Esophagus muscularis mucosa (tissue), 4 donors: Measurements from ENCODE around the gene EPN1. TPM values are rescaled to one million over a fixed set of nuclear protein-coding genes. Genes with fewer than 3 reads are reported as not detected.

Experiments used
- DNase-seq: peaks from one replicate; pipeline ENCODE4 v3.0.0-alpha.2; 2017; ENCODE audit errors: extremely low spot score
- H3K27ac ChIP-seq, 4 donors: fragments of 200-600 bp; sonication (generic); replicated peaks in 1 of 4; 1 replicate in 3 of 4; 2 replicates in 1 of 4; pipeline ENCODE4 v1.5.1; 2016 to 2019; ENCODE audit warnings: mild to moderate bottlenecking in 1 of 4
- H3K27me3 ChIP-seq, 4 donors: fragments of 200-600 bp; sonication (generic); one replicate each; pipeline versions ENCODE4 v1.5.1 to v1.6.0; 2016 to 2019
- H3K36me3 ChIP-seq, 4 donors: fragments of 200-600 bp; sonication (generic); one replicate each; pipeline ENCODE4 v1.5.1; 2016 to 2019
- H3K4me1 ChIP-seq, 4 donors: fragments of 200-600 bp; sonication (generic); one replicate each; pipeline ENCODE4 v1.5.1; 2016 to 2019
- H3K4me3 ChIP-seq, 4 donors: fragments of 200-600 bp; sonication (generic); 1 replicate in 2 of 4; 2 replicates in 2 of 4; pipeline ENCODE4 v1.5.1; 2016 to 2019; ENCODE audit warnings: mild to moderate bottlenecking in 4 of 4, moderate library complexity in 1 of 4
- H3K9me3 ChIP-seq, 4 donors: fragments of 200-600 bp; sonication (generic); 1 replicate in 3 of 4; 2 replicates in 1 of 4; pipeline ENCODE4 v1.5.1; 2016 to 2019
- EP300 ChIP-seq: sonication (generic); formaldehyde crosslinking; IDR thresholded peaks from one replicate; pipeline ENCODE4 v1.6.1; 2017; ENCODE audit warnings: antibody characterized with exemption
- POLR2A ChIP-seq: fragments of 450-650 bp; IDR thresholded peaks from one replicate; pipeline ENCODE4 v1.6.1; 2017; ENCODE audit warnings: antibody characterized with exemption, moderate library complexity, mild to moderate bottlenecking, low read depth
- POLR2AphosphoS5 ChIP-seq, 2 donors: sonication (generic); formaldehyde crosslinking; IDR thresholded peaks; one replicate each; pipeline ENCODE4 v1.6.1; 2017; ENCODE audit warnings: antibody characterized with exemption in 2 of 2
- WGBS: methylation state at CpG from one replicate; pipeline ENCODE4 v1.1.5; 2018; 5-methylcytosine and 5-hydroxymethylcytosine counted together
- intact Hi-C: fragments of 100-400 bp; cut with DNase I; formaldehyde crosslinking; loops from one replicate; pipeline ENCODE4 v1.15.1; 2023
- total RNA-seq, 4 donors: library from RNA; depleted of rRNA; stranded (reverse); fragments of >200 nt; gene quantifications; one replicate each; pipeline versions ENCODE4 v1.1.0 to v1.2.1, GENCODE V29; 2016
- TF ChIP-seq, protein P1 (sequence below), 3 experiments: fragments of 200-600 bp in 2 of 3; fragments of 450-650 bp in 1 of 3; sonication (generic) in 2 of 3; IDR thresholded peaks; one replicate each; pipeline ENCODE4 v1.5.1; 2017 to 2019; ENCODE audit warnings: antibody characterized with exemption in 3 of 3, mild to moderate bottlenecking in 2 of 3, moderate library complexity in 1 of 3

The EPN1 gene
- total RNA-seq, 4 donors from 2014 or later, result 30.7 to 176 (median 104) TPM

- H3K27me3 ChIP-seq, result no peaks in the 10 kb centered on the region
- H3K36me3 ChIP-seq, result peaks cover 35 to 100% (median 96%) of the 10 kb centered on the region in 4 donors
- TF ChIP-seq POLR2AphosphoS5 (IDR thresholded peaks at IDR 0.05) (no peak), EP300 (no peak), POLR2A (no peak)
- TF ChIP-seq, protein P1, sequence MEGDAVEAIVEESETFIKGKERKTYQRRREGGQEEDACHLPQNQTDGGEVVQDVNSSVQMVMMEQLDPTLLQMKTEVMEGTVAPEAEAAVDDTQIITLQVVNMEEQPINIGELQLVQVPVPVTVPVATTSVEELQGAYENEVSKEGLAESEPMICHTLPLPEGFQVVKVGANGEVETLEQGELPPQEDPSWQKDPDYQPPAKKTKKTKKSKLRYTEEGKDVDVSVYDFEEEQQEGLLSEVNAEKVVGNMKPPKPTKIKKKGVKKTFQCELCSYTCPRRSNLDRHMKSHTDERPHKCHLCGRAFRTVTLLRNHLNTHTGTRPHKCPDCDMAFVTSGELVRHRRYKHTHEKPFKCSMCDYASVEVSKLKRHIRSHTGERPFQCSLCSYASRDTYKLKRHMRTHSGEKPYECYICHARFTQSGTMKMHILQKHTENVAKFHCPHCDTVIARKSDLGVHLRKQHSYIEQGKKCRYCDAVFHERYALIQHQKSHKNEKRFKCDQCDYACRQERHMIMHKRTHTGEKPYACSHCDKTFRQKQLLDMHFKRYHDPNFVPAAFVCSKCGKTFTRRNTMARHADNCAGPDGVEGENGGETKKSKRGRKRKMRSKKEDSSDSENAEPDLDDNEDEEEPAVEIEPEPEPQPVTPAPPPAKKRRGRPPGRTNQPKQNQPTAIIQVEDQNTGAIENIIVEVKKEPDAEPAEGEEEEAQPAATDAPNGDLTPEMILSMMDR (IDR thresholded peaks at IDR 0.05), result no peak
- no peak for DNase-seq
- intact Hi-C loops, result no loop called here
- H3K4me1 ChIP-seq, result peaks cover 10 to 76% (median 33%) of the 10 kb centered on the region in 4 donors
- H3K27ac ChIP-seq, result no peak overlapping the region
- H3K9me3 ChIP-seq, result no peaks in the 10 kb centered on the region
- no peak overlapping the region for H3K4me3 ChIP-seq
- WGBS, result 91% methylated on average over 22 of the region's 22 CpGs
These were observed 8.6 kb downstream of the EPN1 start for GRCh38 chr19:55683449-55684261.

DNA sequence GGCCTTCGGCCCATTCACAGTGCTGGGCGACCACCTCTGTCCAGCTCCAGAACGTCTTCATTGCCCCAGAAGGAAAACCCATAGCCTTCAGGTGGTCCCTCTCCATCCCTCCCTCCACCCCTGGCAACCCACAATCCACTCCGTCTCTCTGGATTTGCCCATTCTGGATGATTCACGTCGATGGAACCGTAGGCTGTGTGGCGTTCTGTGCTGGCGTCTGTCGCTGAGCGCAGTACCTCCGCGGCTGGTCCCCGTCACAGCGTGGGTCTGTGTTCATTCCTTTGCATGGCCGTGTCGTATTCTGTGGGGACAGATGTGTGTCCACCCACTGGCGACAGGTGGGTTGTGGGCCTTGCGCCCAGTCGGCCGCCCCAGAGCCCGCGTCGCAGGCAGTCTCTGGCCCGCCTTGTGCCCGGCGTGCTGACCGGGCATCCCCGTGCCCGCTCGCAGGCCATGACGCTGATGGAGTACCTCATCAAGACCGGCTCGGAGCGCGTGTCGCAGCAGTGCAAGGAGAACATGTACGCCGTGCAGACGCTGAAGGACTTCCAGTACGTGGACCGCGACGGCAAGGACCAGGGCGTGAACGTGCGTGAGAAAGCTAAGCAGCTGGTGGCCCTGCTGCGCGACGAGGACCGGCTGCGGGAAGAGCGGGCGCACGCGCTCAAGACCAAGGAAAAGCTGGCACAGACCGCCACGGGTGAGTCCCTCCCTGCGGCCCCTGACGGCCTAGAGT, 10.1 kb downstream of the EPN1 start:
- no peaks in the 10 kb centered on the region for H3K9me3 ChIP-seq
- no peak overlapping the region for H3K27ac ChIP-seq
- peaks cover 41 to 100% (median 96%) of the 10 kb centered on the region in 4 donors for H3K36me3 ChIP-seq
- TF ChIP-seq POLR2AphosphoS5 (IDR thresholded peaks at IDR 0.05) (no peak), EP300 (no peak), POLR2A (no peak)
- TF ChIP-seq, protein P1 (IDR thresholded peaks at IDR 0.05), result no peak
- WGBS, result 96% methylated on average over 42 of the region's 60 CpGs
- DNase-seq, result no peak
- H3K4me1 ChIP-seq, result peaks cover 8 to 66% (median 25%) of the 10 kb centered on the region in 4 donors
- H3K27me3 ChIP-seq, result no peaks in the 10 kb centered on the region
- intact Hi-C loops, result no loop called here
- no peak overlapping the region for H3K4me3 ChIP-seq

- no peaks in the 10 kb centered on the region for H3K27me3 ChIP-seq
- no peak for DNase-seq
- peaks cover 40 to 100% (median 96%) of the 10 kb centered on the region in 4 donors for H3K36me3 ChIP-seq
- H3K4me3 ChIP-seq, result no peak overlapping the region
- TF ChIP-seq POLR2AphosphoS5 (IDR thresholded peaks at IDR 0.05), result no peak
- no peak for TF ChIP-seq EP300
- no peak for TF ChIP-seq POLR2A
- TF ChIP-seq, protein P1 (IDR thresholded peaks at IDR 0.05), result no peak
- H3K9me3 ChIP-seq, result no peaks in the 10 kb centered on the region
- peaks cover 4 to 59% (median 21%) of the 10 kb centered on the region in 4 donors for H3K4me1 ChIP-seq
- intact Hi-C loops, result no loop called here
- no peak overlapping the region for H3K27ac ChIP-seq
- WGBS, result 96% methylated on average over 5 of the region's 6 CpGs
These were observed 10.8 kb downstream of the EPN1 start for GRCh38 chr19:55685776-55686175.

DNA sequence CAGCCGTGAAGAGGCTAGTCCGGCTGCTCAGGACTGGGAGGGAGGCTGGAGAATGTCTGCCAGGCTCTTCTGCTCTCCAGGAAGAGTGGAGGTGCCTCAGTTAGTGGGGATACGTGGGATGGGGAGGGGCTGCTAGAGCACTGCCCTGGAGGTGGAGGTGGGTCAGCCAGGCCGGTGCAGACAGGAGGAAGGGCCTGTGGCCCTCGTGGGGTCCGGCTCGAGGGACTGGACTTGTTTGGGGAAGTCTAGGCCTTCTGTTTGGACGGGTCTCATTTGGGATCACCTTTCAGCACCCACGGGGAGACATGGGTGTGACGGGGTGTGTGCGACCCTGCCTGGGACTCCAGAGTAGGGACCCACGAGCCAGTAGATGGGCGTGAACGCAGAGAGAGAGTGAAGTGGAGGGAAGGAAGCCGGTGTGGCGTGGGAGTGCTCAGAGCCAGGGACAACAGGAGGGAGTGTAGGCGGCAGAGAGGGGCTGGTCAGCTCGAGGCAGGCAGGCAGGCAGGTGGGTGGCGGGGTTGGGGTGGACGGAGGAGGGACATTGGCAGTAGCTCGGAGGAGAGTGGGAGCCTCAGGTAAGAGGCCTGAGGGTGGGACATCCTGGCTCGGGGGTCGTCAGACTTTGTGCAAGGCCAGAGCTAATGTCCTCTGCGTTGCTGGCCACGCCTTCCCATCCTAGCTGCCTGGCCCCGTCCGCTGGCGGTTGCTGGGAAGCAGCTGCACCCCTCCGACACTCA, 11.5 kb downstream of the EPN1 start:
- H3K9me3 ChIP-seq, result no peaks in the 10 kb centered on the region
- no peaks in the 10 kb centered on the region for H3K27me3 ChIP-seq
- no peak overlapping the region for H3K4me3 ChIP-seq
- peaks cover 38 to 100% (median 96%) of the 10 kb centered on the region in 4 donors for H3K36me3 ChIP-seq
- TF ChIP-seq POLR2A (no peak), POLR2AphosphoS5 (IDR thresholded peaks at IDR 0.05) (no peak), EP300 (no peak)
- TF ChIP-seq, protein P1 (IDR thresholded peaks at IDR 0.05), result no peak
- H3K27ac ChIP-seq, result no peak overlapping the region
- peaks cover 4 to 52% (median 16%) of the 10 kb centered on the region in 4 donors for H3K4me1 ChIP-seq
- intact Hi-C loops, result no loop called here
- 87% methylated on average over 27 of the region's 29 CpGs for WGBS
- DNase-seq, result no peak
